Fibroblast of the aortic adventitia (primary cell): ENCODE data around the gene OTUB1. TPM values are rescaled to one million over a fixed set of nuclear protein-coding genes. Genes with fewer than 3 reads are reported as not detected.

Experiments used
- DNase-seq: peaks from one replicate; pipeline ENCODE4 v3.0.0-alpha.2; 2010; ENCODE audit warnings: low read depth
- H3K4me3 ChIP-seq: 2 replicates; pipeline ENCODE4 v1.5.1; 2011; ENCODE audit warnings: low read depth, mild to moderate bottlenecking, control low read depth, low read length, moderate library complexity
- CTCF ChIP-seq: IDR thresholded peaks from 2 replicates; pipeline ENCODE4 v1.5.1; 2011; ENCODE audit warnings: mild to moderate bottlenecking, low read length, control low read depth, inconsistent platforms; ENCODE audit not compliant: insufficient read depth
- total RNA-seq: library from RNA; depleted of rRNA; stranded (reverse); fragments of >200 nt; gene quantifications from 2 replicates; pipeline ENCODE4 v1.2.3, GENCODE V29; 2012; ENCODE audit warnings: low replicate concordance

Gene OTUB1
- total RNA-seq, 1 donor, result 32.4 TPM

GRCh38 chr11:64036087-64037026 is 50.1 kb downstream of the OTUB1 start:
- TF ChIP-seq CTCF, result no peak
- H3K4me3 ChIP-seq, result peak overlapping the region; percentile 51
- DNase-seq, result peak; percentile 24

- no peak for DNase-seq
- H3K4me3 ChIP-seq, result no peak overlapping the region
- TF ChIP-seq CTCF, result no peak
Observed at GRCh38 chr11:64037027-64037634, 50.9 kb downstream of the OTUB1 start.

GRCh38 chr11:64038500-64038899 is 52.3 kb downstream of the OTUB1 start:
- DNase-seq, result no peak
- no peak overlapping the region for H3K4me3 ChIP-seq
- TF ChIP-seq CTCF, result no peak

GRCh38 chr11:64039012-64039665 is 52.9 kb downstream of the OTUB1 start:
- no peak for DNase-seq
- H3K4me3 ChIP-seq, result no peak overlapping the region
- TF ChIP-seq CTCF, result no peak

GRCh38 chr11:64040684-64041322 is 54.6 kb downstream of the OTUB1 start:
- TF ChIP-seq CTCF, result peak; percentile 43
- DNase-seq, result no peak
- H3K4me3 ChIP-seq, result no peak overlapping the region

- DNase-seq, result no peak
- H3K4me3 ChIP-seq, result no peak overlapping the region
- no peak for TF ChIP-seq CTCF
Observed at GRCh38 chr11:64041846-64042245, 55.6 kb downstream of the OTUB1 start.
